GM19351 (cell line): ENCODE data around the gene PWWP2B.

Source experiments
- ATAC-seq: cut with Tn5 transposase; IDR thresholded peaks from one replicate; pipeline ENCODE4 v1.9.1; 2021; ENCODE audit warnings: mild to moderate bottlenecking, moderate library complexity; ENCODE audit not compliant: unreplicated experiment

PWWP2B gene

DNA sequence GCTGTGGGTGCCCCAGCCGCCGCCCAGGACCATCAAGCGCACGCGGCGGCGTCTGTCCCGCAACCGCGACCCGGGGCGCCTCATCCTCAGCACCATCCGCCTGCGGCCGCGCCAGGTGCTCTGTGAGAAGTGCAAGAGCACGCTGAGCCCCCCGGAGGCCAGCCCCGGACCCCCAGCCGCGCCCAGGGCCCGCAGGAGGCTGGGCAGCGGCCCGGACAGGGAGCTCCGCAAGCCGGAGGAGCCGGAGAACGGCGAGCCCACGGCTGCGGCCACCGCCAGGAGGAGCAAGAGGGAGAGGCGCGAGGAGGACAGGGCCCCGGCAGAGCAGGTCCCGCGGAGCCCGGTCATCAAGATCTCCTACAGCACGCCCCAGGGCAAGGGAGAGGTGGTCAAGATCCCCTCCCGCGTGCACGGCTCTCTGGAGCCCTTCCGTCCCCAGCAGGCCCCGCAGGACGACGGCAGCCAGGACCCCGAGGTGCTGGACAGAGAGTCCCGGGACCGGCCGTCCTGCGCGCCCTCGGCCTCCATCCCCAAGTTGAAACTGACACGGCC is 8.0 kb downstream of the PWWP2B start:
- no peak for ATAC-seq

- no peak for ATAC-seq
Measured at GRCh38 chr10:132405463-132405991, 8.5 kb downstream of the PWWP2B start.

- no peak for ATAC-seq
Measured at GRCh38 chr10:132406181-132406580, 9.2 kb downstream of the PWWP2B start.

GRCh38 chr10:132406750-132407149 is 9.8 kb downstream of the PWWP2B start:
- no peak for ATAC-seq

GRCh38 chr10:132407243-132407746 is 10.3 kb downstream of the PWWP2B start:
- no peak for ATAC-seq

DNA sequence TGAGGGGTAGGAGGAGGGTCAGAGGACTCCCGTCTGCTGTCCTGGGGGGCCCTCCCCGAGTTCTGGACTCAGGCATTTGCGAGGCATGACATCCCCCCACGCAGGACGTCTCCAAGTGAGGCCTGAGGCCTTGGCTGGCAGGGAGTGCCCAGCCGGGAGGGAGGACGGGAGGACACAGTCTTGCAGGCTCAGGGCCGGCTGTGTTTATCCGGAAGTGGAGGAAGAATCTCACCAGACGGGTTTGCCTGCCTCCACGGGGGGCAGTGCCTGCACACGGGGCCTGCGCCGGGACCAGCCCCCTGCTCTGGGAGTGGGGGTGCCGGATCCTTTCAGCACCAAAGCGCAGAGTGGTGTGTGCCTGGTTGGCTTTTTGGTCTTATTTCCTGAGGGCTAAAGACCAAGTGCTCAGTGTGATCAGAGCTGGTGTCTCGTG is 10.9 kb downstream of the PWWP2B start:
- ATAC-seq: no peak

GRCh38 chr10:132408367-132408781 is 11.4 kb downstream of the PWWP2B start:
- no peak for ATAC-seq

GRCh38 chr10:132408823-132409666 is 12.0 kb downstream of the PWWP2B start:
- ATAC-seq: no peak

DNA sequence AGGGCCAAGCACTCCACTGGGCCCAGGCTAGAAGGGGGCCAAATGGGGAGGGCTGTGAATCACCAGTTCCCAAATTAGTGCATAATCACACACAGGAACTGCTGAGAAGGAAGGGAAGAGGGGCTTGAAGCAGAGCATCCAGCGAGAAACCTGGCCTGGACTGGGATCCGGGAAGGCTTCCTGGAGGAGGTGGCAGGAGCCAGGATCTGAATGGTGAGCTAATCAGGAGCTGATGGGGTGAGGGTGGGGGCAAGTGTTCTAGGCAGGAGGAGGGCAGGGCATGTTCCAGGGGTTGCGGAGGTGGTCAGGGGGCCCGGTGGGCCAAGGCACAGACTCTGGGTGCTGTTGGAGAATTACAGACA is 12.6 kb downstream of the PWWP2B start:
- no peak for ATAC-seq

GRCh38 chr10:132410056-132410778 is 13.2 kb downstream of the PWWP2B start:
- ATAC-seq: no peak

- ATAC-seq: no peak
Measured at GRCh38 chr10:132410779-132411532, 14.0 kb downstream of the PWWP2B start.

GRCh38 chr10:132411561-132412253 is 14.7 kb downstream of the PWWP2B start:
- ATAC-seq: no peak

- no peak for ATAC-seq
Measured at GRCh38 chr10:132412316-132413192, 15.6 kb downstream of the PWWP2B start.

DNA sequence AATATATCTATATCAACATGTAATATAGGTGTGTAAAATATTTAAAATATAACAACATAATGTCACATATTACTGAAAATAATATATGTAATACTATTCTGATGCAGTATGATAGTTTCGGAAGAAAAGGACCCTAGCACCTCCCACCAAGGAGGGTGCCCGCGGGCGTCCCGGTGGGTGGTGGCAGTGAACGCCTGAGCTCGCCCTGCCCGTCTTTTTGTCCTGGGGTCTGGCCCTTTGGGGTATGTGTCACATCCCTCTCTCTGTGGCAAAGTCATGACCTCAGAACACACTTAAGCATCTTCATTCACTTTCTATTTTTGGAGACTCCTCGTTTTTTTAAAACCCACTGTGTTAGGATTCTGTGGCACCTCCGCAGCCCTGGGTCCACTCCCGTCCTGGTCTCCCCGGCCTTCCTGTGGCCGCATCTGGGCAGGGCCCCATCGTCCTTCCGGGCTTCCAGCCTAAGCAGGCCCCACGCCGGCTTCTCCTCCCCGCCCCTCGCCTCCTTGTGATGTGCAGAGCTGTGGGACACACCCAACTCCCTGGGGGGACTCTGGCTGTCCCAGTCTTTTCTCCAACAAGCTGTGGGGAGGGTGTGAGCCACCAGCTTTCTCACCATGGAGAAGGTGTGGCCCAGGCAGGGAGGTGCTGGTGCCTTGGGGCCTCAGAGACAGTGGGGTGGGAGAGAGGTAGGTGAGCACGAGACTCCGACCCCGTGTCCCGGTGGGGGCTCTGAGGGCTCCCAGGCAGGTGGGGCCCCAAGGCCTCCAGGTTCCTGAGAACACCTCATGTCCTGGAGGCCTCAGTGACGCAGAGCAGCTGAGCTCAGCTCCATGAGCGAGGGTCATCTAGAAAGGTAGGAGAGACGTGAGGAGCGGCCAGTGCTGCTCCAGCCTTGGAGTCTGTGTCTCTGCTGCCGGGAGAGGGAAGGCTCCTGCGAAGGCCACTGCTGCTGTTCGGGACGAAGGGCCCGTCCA is 16.5 kb downstream of the PWWP2B start:
- no peak for ATAC-seq

DNA sequence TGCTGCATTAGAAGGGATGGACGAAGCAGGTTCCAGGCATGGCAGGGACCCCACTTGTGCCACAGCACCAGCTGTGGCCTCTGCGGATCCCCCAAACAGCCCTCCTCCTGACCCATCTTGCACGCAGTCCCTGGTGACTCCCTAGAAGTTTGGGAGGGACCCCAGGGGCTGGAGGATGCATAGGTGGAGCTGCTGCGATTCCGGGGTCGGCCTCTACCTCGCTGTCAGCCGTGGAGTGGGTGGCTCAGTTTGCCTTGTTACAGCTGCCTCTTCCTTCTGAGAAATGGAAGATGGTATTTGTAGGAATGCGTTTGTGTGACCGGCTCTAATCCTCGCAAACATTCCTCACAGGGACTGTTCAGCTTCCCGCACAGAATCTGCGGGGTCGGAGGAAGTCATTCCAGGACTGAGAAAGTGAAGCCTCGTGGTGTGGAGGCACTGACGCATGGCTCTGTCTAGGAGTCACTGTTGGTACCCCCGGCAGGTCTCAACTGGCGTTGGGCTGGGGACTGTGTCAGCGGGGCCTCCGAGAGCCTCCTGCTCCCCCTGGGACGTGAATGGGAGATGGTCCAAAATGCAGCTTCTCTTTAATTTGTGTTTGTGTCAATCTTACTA is 17.5 kb downstream of the PWWP2B start:
- ATAC-seq: no peak

- ATAC-seq: no peak
Measured at GRCh38 chr10:132415255-132415654, 18.3 kb downstream of the PWWP2B start.

DNA sequence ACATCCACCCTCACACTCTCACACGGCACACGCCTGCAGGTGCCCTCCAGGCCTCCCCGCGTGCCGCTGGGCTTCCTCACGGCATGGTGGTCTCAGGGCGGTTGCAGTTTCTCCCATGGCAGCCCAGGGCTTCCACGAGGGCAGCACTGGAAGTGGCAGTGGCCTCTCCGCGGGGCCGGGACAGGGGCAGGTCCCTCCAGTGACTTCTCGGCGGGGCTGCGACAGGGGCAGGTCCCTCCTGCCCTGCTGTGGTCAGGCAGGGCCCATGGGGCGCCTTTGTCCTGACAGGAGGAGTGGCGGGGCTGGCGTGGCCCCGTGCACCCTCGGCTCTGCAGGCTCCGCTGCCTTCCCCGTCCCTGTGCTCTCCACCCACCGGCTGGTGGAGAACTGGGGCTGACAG is 19.0 kb downstream of the PWWP2B start:
- ATAC-seq: no peak
